ENCODE measurements around the gene MT3.
"Not testable (repeated sequence)": the region's sequence is repeated elsewhere in the genome, so short reads cannot be mapped to it uniquely, and the experiment has no call there.

MT3 gene

DNA sequence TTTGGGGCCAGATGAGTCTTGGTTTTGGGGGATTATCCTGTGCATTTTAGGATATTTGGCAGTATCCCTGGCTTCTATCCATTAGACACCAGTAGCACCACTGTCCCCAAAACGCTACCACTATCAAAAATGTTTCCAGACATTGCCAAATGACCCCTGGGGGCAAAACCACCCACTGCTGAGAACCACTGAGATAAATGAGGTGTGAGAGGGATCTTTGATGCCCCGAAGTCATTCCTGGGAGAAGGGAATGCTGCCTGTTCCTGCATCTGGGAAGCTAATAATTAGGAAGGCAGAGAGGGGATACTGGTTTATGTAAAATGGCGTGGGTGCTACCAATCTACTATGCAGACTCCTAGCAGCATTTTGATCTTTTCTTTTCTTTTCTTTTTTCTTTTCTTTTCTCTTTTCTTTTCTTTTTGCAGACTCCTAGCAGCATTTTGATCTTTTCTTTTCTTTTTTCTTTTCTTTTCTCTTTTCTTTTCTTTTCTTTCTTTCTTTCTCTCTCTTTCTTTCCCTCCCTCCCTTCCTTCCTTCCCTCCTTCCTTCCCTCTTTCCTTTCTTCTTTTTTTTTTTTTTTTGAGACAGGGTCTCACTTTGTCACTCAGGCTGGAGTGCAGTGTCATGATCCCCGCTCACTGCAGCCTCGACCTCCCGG is 8.8 kb upstream of the MT3 start:
- DNase-seq: no peak

DNA sequence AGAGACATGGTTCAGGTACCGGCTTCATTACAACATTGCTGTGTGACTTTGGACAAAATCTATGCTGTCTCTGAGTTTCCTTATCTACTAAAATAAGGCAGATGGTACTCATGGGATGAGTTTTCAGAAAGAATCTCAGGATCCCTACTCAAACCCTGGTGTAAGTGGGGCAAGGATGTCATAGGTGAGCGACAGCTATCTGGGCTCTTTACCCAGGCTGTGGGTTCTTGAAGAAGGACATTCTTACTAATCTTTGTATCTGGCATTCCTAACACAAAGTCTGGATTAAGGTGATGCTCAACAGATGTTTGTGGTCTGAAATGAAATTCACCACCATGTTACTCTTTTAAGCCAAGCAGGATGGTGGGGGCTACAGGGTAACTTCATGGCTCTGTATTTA is 6.4 kb upstream of the MT3 start:
- DNase-seq: not testable (repeated sequence)

- DNase-seq: no peak
These were observed 5.8 kb upstream of the MT3 start for GRCh38 chr16:56583351-56584168.

- no peak for DNase-seq
These were observed 5.1 kb upstream of the MT3 start for GRCh38 chr16:56584276-56584675.

- no peak for DNase-seq
These were observed 567 bp upstream of the MT3 start for GRCh38 chr16:56588781-56589140.

GRCh38 chr16:56591377-56592060 is 2.2 kb downstream of the MT3 start:
- peak; percentile 55 for DNase-seq

DNA sequence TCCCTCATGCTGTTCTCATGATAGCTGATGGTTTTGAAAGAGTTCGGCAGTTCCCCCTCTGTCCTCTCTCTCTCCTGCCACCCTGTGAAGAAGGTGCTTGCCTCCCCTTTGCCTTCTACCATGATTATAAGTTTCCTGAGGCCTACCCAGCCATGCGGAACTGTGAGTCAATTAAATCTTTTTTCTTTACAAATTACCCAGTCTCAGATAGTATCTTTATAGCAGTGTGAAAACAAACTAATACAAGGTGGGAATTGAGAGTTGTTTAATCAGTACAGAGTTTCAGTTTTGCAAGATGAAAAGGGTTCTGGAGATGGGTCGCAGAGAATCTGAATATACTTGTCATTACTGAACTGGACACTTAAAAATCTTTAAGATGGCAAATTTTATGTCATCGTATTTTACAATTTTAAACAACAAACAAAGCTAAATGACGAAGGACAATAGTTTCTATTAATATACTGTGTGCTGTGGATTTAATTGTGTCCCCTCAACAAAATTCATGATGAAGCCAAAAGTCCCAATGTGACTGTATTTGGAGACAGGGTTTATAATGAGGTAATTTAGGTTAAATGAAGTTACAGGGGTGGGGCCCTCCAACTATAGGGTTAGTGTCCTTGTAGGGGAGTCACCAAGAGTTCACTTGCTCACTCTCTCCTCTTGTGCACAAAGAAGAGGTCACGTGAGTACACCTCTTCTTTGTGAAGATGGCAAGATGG is 4.4 kb downstream of the MT3 start:
- no peak for DNase-seq

DNA sequence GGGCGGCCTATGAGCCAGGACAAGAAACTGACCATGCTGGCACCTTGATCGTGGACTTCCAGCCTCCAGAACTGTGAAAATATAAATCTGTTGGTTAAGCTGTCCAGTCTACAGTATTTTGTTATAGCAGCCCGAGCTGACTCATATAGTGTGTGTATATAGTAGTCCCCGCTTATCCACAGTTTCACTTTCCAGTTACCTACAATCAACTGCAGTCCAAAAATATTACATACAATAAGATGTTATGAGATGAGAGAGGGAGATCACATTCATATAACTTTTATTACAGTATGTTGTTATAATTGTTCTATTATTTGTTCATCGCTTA is 4.9 kb downstream of the MT3 start:
- no peak for DNase-seq

- peak; percentile 70 for DNase-seq
These were observed 11.2 kb downstream of the MT3 start for GRCh38 chr16:56600398-56600999.

DNA sequence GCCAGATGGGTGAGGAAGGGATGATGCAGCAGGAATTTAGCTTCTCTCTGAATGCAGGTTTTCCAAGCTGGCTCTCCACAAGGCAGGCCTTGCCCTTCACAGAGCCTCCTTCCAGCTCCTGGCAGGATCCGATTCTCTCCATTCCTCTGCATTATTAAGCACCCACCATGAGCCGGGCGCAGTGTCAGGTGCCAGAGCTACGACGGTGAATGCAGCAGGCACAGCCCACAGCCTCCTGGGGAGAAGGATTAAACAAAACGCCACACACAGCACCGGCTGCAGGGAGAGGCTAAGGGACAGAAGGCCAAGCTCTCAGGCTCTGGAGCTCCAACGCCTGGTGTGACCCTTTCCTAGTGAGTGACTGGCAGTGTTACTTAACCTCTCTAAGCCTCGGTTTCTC is 12.0 kb downstream of the MT3 start:
- DNase-seq: no peak

DNA sequence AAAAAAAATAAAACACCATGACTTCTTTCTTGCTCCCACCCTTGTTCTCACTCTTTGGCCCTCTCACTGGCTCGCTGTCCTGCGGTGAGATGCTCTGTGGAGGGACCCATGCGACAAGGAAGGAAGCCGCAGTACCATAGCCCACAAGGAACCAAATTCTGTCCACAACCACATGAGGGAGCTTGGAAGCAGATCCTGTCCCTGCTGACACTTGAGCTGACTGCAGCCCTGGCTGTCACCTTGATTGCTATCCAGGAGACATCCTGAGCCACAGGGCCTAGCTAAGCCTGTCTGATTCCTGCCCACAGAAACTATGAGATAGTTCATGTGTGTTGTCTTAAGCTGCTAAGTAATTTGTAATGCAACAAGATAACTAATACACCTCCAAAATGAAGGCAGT is 14.3 kb downstream of the MT3 start:
- peak; percentile 35 for DNase-seq

GRCh38 chr16:56604966-56605365 is 15.6 kb downstream of the MT3 start:
- DNase-seq: no peak

- DNase-seq: no peak
These were observed 16.1 kb downstream of the MT3 start for GRCh38 chr16:56605475-56605874.

- DNase-seq: no peak
These were observed 16.7 kb downstream of the MT3 start for GRCh38 chr16:56606071-56606475.

DNA sequence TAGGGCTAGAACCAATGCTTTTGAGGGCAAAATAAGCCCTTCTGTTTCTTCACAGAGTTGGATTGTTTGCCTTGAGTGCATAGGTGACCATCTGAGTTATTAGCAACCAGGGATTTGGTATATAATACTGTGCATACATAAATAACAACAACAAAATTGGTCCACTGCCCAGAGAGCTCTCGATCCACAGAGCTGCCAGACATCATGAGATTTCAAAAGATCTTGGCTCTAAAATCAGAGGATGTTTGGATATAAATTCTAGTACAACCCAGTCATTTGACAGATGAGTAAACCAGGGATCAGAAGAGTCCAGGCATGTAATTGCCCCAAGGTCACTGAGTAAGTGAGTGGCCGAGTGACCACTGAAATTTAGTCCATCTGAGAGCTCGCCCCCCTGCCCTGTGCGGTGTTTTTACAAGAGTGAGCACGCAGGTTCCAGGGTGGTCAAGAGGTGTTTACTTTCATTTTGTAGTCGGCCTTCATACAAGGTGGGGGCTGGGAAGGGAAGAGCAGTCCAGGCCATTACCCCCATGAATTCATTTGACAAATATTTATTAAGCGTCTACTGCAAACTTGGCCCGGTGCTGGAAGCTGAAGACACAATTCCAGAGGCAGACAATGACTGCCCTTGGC is 17.3 kb downstream of the MT3 start:
- DNase-seq: no peak

DNA sequence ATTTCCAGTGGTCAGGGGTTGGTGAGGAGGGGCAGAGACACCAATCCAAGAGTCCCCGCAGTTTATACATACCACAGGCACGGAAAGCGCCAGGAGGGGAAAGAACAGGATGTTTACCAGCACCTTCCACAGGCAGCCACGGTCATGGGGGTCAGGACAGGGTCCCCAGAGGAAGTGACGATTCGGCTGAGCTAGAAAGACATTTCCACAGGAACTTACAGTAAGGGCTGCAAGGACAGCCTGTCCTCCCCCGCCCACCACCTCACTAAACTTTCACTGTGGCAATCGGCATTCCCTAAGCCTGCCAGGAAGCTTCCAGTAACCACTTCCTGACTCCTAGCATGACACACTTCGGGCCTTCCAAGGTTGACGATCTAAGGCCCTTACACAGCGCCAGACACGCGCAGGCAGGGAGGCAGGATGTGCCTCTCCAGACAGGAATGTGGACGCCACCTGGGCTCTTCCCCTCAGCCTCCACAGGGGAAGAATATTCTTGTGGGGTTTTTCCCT is 17.8 kb downstream of the MT3 start:
- DNase-seq: no peak

- no peak for DNase-seq
These were observed 18.3 kb downstream of the MT3 start for GRCh38 chr16:56607675-56608042.

- peak; percentile 95 for DNase-seq
These were observed 18.9 kb downstream of the MT3 start, which contains the start of gene MT2A for GRCh38 chr16:56608043-56608875. MT2A (plus strand) TSS chr16:56608584; CDS start chr16:56608656, 72 bp downstream.

DNA sequence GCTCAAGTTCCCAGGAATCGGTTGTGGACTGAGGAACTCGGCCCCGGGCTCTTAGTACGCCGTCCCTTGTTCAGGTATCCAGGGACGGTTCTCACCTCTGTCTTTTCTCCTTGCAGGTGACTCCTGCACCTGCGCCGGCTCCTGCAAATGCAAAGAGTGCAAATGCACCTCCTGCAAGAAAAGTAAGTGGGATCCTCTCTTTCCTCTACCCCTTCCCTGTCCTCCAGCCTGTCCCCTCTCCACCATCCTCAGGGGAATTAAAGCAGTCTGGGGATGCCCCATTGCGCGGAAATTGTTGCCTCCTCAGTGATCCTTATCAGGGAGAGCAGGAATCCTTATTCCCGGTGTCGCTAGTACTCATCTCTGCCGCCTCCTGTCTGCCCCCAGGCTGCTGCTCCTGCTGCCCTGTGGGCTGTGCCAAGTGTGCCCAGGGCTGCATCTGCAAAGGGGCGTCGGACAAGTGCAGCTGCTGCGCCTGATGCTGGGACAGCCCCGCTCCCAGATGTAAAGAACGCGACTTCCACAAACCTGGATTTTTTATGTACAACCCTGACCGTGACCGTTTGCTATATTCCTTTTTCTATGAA is 19.6 kb downstream of the MT3 start:
- no peak for DNase-seq

DNA sequence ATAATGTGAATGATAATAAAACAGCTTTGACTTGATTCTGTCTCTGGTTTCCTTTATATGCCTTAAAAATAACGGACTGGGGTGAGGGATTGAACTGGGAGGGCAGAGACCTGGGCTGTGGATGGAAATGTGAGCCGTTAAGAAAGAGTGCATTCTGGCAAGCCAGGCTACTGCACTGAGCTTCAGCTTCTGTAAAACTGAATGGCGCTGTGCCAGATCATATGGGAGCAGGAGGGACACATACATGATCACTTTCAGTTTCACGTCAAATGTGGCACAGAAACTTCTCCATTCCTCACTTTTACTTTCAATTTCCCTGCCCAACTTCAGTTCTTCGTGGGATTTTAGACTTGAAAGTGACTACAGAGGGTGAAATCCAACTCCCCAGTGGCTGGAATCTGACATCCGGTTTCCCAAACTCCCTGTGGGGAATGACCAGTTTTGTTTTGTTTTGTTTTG is 20.2 kb downstream of the MT3 start:
- peak; percentile 95 for DNase-seq
